Measurements from ENCODE around the gene MXD4.

GRCh38 chr4:2277956-2278355, 16.0 kb upstream of the MXD4 start:
- no peak for TF ChIP-seq CTCF (conservative IDR thresholded peaks at IDR 0.05; ENCODE audit: low read depth in 2 of 2)
- no peak for TF ChIP-seq REST (IDR thresholded peaks at IDR 0.05; ENCODE audit: unreplicated experiment)
- no peak for TF ChIP-seq CREB1 (CRISPR knock-in tag; IDR thresholded peaks at IDR 0.05; ENCODE audit: low read depth)
- no peak for TF ChIP-seq EZH2phosphoT487 (IDR thresholded peaks at IDR 0.05; ENCODE audit: unreplicated experiment)
- TF ChIP-seq POLR2AphosphoS5 (IDR thresholded peaks at IDR 0.05; ENCODE audit: low read depth), result no peak
- no peak for TF ChIP-seq EZH2 (IDR thresholded peaks at IDR 0.05; ENCODE audit: low read depth, unreplicated experiment)
- no peak for TF ChIP-seq ZNF331 (CRISPR knock-in tag; IDR thresholded peaks at IDR 0.05; ENCODE audit: low read depth)
